SK-N-SH treated with all-trans-retinoic acid at 6 μM for 48 hours (cell line): Measurements from ENCODE around the gene GRIK4.

ENCODE experiments used
- ATAC-seq: fragments of 200-7000 bp; cut with Tn5 transposase; 3 replicates; pipeline ENCODE4 v1.9.1; 2020; ENCODE audit warnings: mild to moderate bottlenecking, moderate library complexity
- ARNTL ChIP-seq: fragments of 450-650 bp; formaldehyde crosslinking; IDR thresholded peaks from 2 replicates; pipeline ENCODE4 v1.5.0; 2020; ENCODE audit warnings: low read depth, mild to moderate bottlenecking, moderate library complexity, borderline replicate concordance
- BACH2 ChIP-seq: fragments of 250-450 bp; sonication (Bioruptor Pico); IDR thresholded peaks from 2 replicates; pipeline ENCODE4 v1.9.0; 2021; ENCODE audit warnings: mild to moderate bottlenecking, borderline replicate concordance
- CREB5 ChIP-seq: fragments of 250-450 bp; sonication (Bioruptor Pico); IDR thresholded peaks from 2 replicates; pipeline ENCODE4 v1.5.1; 2020; ENCODE audit warnings: low read depth, mild to moderate bottlenecking, moderate library complexity
- CSDC2 ChIP-seq: fragments of 250-450 bp; sonication (Bioruptor Pico); IDR thresholded peaks from 2 replicates; pipeline ENCODE4 v1.5.0; 2020; ENCODE audit warnings: mild to moderate bottlenecking, moderate library complexity
- ESRRG ChIP-seq: fragments of 250-450 bp; sonication (Bioruptor Pico); IDR thresholded peaks from 2 replicates; pipeline ENCODE4 v1.6.1; 2021; ENCODE audit warnings: mild to moderate bottlenecking
- GLIS3 ChIP-seq: fragments of 250-450 bp; sonication (Bioruptor Pico); IDR thresholded peaks from 2 replicates; pipeline ENCODE4 v1.5.0; 2020; ENCODE audit warnings: mild to moderate bottlenecking, moderate library complexity
- ISL1 ChIP-seq: fragments of 250-450 bp; sonication (Bioruptor Pico); IDR thresholded peaks from 2 replicates; pipeline ENCODE4 v2.1.2; 2022; ENCODE audit warnings: mild to moderate bottlenecking, moderate library complexity
- OSR1 ChIP-seq: fragments of 250-450 bp; sonication (Bioruptor Pico); IDR thresholded peaks from 2 replicates; pipeline ENCODE4 v1.8.0; 2022; ENCODE audit warnings: moderate library complexity, mild to moderate bottlenecking, inconsistent platforms
- PPARA ChIP-seq: fragments of 250-450 bp; sonication (Bioruptor Pico); IDR thresholded peaks from 2 replicates; pipeline ENCODE4 v1.5.0; 2020; ENCODE audit warnings: mild to moderate bottlenecking, borderline replicate concordance
- RARB ChIP-seq: fragments of 250-450 bp; sonication (Bioruptor Pico); IDR thresholded peaks from 2 replicates; pipeline ENCODE4 v1.8.0; 2021; ENCODE audit warnings: mild to moderate bottlenecking, moderate library complexity
- SNAI2 ChIP-seq: fragments of 250-450 bp; sonication (Bioruptor Pico); IDR thresholded peaks from 2 replicates; pipeline ENCODE4 v1.5.0; 2020; ENCODE audit warnings: mild to moderate bottlenecking, moderate library complexity
- TCF4 ChIP-seq: fragments of 250-450 bp; sonication (Bioruptor Pico); IDR thresholded peaks from 2 replicates; pipeline ENCODE4 v1.8.0; 2021; ENCODE audit warnings: mild to moderate bottlenecking, moderate library complexity, borderline replicate concordance
- TSHZ2 ChIP-seq: fragments of 250-450 bp; sonication (Bioruptor Pico); IDR thresholded peaks from 2 replicates; pipeline ENCODE4 v1.5.0; 2020; ENCODE audit warnings: mild to moderate bottlenecking, moderate library complexity
- ZC3H10 ChIP-seq: fragments of 250-450 bp; sonication (Bioruptor Pico); IDR thresholded peaks from 2 replicates; pipeline ENCODE4 v1.5.1; 2021; ENCODE audit warnings: mild to moderate bottlenecking, moderate library complexity
- ZFP3 ChIP-seq: fragments of 250-450 bp; sonication (Bioruptor Pico); IDR thresholded peaks from 2 replicates; pipeline ENCODE4 v1.5.0; 2020; ENCODE audit warnings: mild to moderate bottlenecking, moderate library complexity
- ZFP30 ChIP-seq: fragments of 450-650 bp; formaldehyde crosslinking; IDR thresholded peaks from 2 replicates; pipeline ENCODE4 v1.5.0; 2022; ENCODE audit warnings: mild to moderate bottlenecking, moderate library complexity
- ZNF565 ChIP-seq: fragments of 450-650 bp; formaldehyde crosslinking; conservative IDR thresholded peaks from 2 replicates; pipeline ENCODE4 v1.5.0; 2020; ENCODE audit warnings: low read depth, mild to moderate bottlenecking, moderate library complexity
- ZNF70 ChIP-seq: fragments of 450-650 bp; formaldehyde crosslinking; IDR thresholded peaks from 2 replicates; pipeline ENCODE4 v1.5.0; 2020; ENCODE audit warnings: mild to moderate bottlenecking, moderate library complexity
- ZNF8 ChIP-seq: fragments of 450-650 bp; formaldehyde crosslinking; IDR thresholded peaks from 2 replicates; pipeline ENCODE4 v1.5.0; 2020; ENCODE audit warnings: mild to moderate bottlenecking, moderate library complexity

GRIK4 gene

GRCh38 chr11:120511116-120511819 is at the start of gene GRIK4:
Gene GRIK4, plus strand, starts transcription at chr11:120511748. Its CDS starts 148,571 bp downstream, at chr11:120660319.
- TF ChIP-seq GLIS3 (CRISPR knock-in tag) (no peak), TCF4 (CRISPR knock-in tag) (no peak), CREB5 (no peak), ARNTL (no peak), RARB (CRISPR knock-in tag) (no peak), TSHZ2 (CRISPR knock-in tag) (no peak)
- peak; percentile 94 for ATAC-seq

DNA sequence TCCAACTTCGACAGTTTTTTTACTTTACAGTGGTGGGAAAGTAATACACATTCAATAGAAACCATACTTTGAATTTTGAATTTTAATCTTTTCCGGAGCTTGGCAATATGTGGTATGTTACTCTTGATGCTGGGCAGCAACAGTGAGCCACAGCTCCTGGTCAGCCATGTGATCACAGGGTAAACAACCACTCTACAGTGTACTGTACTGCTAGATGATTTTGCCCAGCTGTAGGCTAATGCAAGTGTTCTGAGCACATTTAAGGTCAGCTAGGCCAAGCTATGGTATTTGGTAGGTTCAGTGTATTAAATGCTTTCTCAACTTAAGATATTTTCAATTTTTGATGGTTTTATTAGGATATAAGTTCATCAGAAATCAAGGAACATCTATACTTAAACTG is 48.7 kb upstream of the GRIK4 start:
- ATAC-seq = no peak
- TF ChIP-seq PPARA (CRISPR knock-in tag) (no peak), ZC3H10 (no peak), ZFP3 (CRISPR knock-in tag) (no peak), ISL1 (no peak), CSDC2 (CRISPR knock-in tag) (no peak), ZFP30 (CRISPR knock-in tag) (no peak), SNAI2 (CRISPR knock-in tag) (no peak), ESRRG (CRISPR knock-in tag) (no peak), ZNF70 (CRISPR knock-in tag) (no peak), TSHZ2 (CRISPR knock-in tag) (no peak), ZNF8 (no peak), TCF4 (CRISPR knock-in tag) (no peak), OSR1 (CRISPR knock-in tag) (no peak), BACH2 (CRISPR knock-in tag) (no peak)
- TF ChIP-seq, all 23 proteins: peak for 0

DNA sequence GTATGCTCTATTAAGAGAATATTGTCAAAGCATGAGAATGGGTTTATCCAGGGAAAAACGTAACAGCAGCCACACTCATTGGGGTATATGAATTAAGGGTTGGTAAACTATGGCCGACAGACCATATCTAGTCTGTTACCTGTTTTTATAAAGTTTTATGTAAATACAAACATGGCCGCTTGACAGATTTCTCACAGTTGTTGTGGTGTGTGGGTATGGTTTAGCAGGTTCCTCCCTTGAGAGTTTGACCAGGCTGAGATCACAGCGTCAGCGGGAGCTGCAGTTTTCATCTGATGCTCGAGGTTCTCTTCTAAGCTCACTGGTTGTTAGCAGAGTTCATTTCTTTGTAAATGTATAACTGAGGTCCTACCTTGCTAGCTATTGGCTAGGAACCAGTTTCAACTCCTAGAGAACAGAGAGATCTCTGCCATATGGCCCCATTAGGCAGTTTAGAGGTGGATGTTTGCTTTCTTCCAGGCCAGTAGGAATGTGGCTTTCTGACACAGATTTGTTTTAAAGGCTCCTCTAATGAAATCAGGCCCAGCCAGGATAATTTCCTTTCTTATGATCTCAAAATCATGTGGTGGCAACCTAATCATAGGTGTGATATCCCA is 45.5 kb upstream of the GRIK4 start:
- ATAC-seq = no peak
- TF ChIP-seq BACH2 (CRISPR knock-in tag) (no peak), ZFP3 (CRISPR knock-in tag) (no peak), CSDC2 (CRISPR knock-in tag) (no peak), ZNF8 (no peak), ZNF565 (CRISPR knock-in tag) (no peak), ZFP30 (CRISPR knock-in tag) (no peak), ZNF70 (CRISPR knock-in tag) (no peak), PPARA (CRISPR knock-in tag) (no peak), SNAI2 (CRISPR knock-in tag) (no peak), OSR1 (CRISPR knock-in tag) (no peak), CREB5 (no peak), TCF4 (CRISPR knock-in tag) (no peak), ISL1 (no peak), ZC3H10 (no peak), GLIS3 (CRISPR knock-in tag) (no peak), ARNTL (no peak), RARB (CRISPR knock-in tag) (no peak)
